Renal cortex interstitium (tissue), 11 donors: ENCODE data around the gene STAC2. TPM values are rescaled to one million over a fixed set of nuclear protein-coding genes. Genes with fewer than 3 reads are reported as not detected.

ENCODE experiments used
- DNase-seq, 11 donors: peaks; one replicate each; pipeline ENCODE4 v3.0.0-alpha.2; 2013; ENCODE audit warnings: low read depth in 9 of 11, low spot score in 4 of 11; ENCODE audit errors: extremely low read depth in 1 of 11
- polyA plus RNA-seq, 3 donors: library from polyadenylated mRNA; unstranded; fragments of 120-200 nt; gene quantifications; one replicate each; pipeline ENCODE4 v1.2.1, GENCODE V29; 2013; ENCODE audit not compliant: insufficient read length in 3 of 3

STAC2 gene
- polyA plus RNA-seq, 3 donors: 3.3 to 4.5 (median 3.6) TPM

- no peak for DNase-seq
These were observed 11.3 kb upstream of the STAC2 start for GRCh38 chr17:39236981-39237441.

- DNase-seq: no peak
These were observed 10.7 kb upstream of the STAC2 start for GRCh38 chr17:39236450-39236927.

GRCh38 chr17:39235555-39236449 lies 10.1 kb upstream of the STAC2 start:
- peak in 4 of 11 donors; percentile 27 to 61 (median 52) for DNase-seq

- no peak for DNase-seq
These were observed 6.1 kb upstream of the STAC2 start for GRCh38 chr17:39231591-39232551.

- no peak for DNase-seq
These were observed 5.4 kb upstream of the STAC2 start for GRCh38 chr17:39231091-39231561.

- DNase-seq: no peak
These were observed 4.6 kb upstream of the STAC2 start for GRCh38 chr17:39230361-39230760.

GRCh38 chr17:39229274-39229913 lies 3.6 kb upstream of the STAC2 start:
- no peak for DNase-seq

GRCh38 chr17:39227364-39227919 lies 1.7 kb upstream of the STAC2 start:
- no peak for DNase-seq

GRCh38 chr17:39225959-39226683 lies 376 bp upstream of the STAC2 start:
- DNase-seq: peak in 8 of 11 donors; percentile 74 to 89 (median 84)

GRCh38 chr17:39224778-39225307 lies 902 bp downstream of the STAC2 start:
- no peak for DNase-seq

- no peak for DNase-seq
These were observed 1.6 kb downstream of the STAC2 start for GRCh38 chr17:39223907-39224777.

GRCh38 chr17:39222866-39223834 lies 2.6 kb downstream of the STAC2 start:
- no peak for DNase-seq

GRCh38 chr17:39222151-39222550 lies 3.6 kb downstream of the STAC2 start:
- no peak for DNase-seq

- DNase-seq: no peak
These were observed 4.2 kb downstream of the STAC2 start for GRCh38 chr17:39221572-39221971.

GRCh38 chr17:39219647-39220154 lies 6.0 kb downstream of the STAC2 start:
- no peak for DNase-seq
